T47D (cell line): ENCODE results near the gene ZNF529.
A peak's percentile ranks its signal among the peaks of the same experiment; 100 is the strongest.
"Not testable (repeated sequence)": the region's sequence is repeated elsewhere in the genome, so short reads cannot be mapped to it uniquely, and the experiment has no call there.

Experiments
- DNase-seq, 2 experiments: peaks; one replicate each; pipeline versions ENCODE4 v3.0.0 to v3.0.0-alpha.2; 2011 to 2012; ENCODE audit warnings: low read depth in 1 of 2, low spot score in 1 of 2
- JUND ChIP-seq: IDR thresholded peaks from 2 replicates; pipeline ENCODE4 v1.6.1; 2012; ENCODE audit warnings: low read depth
- in situ Hi-C: cut with HindIII; loops from 2 replicates; pipeline ENCODE4 v1.10.0; 2016; ENCODE audit warnings: low sequenced_read_pairs, low pct_unique_long_range_greater_than_20kb

The ZNF529 gene

GRCh38 chr19:36573020-36573894 lies at the start of gene ZNF529:
Gene ZNF529 (minus strand): TSS chr19:36573292. CDS start chr19:36572346, 946 bp downstream.
- in situ Hi-C loops: no loop called here

GRCh38 chr19:36605877-36606478 lies 32.9 kb upstream of the ZNF529 start:
- in situ Hi-C loops: no loop called here
- TF ChIP-seq JUND: no peak
- DNase-seq: no peak

More at GRCh38 chr19:36573020-36573894, at the start of gene ZNF529:
- peak; percentile 79 to 91 for DNase-seq
- no peak for TF ChIP-seq JUND

DNA sequence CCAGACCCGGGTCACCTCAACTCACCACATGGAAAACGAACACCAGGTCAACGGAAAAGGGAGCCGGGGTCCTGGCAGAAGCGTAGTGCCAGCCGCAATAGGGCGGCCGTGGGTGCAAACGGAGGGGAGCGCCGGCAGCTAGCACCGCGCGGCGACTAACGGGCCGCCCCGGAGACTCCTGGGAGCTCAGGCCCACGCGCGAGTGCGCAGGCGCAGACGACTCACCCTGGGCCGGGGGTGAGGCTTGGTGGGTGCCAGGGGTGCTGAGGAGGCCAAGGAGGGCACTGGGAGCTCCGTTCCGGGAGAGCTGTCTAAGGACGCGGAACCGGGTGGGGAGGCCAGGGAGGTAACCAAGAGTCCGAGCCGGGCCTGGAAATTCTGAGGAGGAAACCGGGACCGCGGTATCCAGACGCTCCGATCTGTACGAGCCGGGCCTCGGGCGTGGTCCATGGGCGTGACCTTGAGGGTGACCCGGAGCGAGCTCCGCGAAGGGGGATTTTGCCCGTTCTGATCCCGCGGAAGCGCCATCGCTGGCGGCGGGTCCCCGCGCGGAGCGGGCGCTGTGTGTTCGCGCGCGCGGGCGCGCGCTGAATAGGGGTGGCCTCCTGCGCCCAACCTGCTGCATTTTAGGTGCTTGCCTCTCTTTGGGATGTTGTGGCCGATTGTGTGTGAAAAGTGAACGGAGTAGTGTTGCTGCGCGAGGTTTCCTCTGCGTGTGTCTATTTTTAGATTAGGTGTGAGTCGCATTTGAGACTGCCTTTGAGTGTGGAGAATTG lies 32.2 kb upstream of the ZNF529 start, which contains the start of gene ZNF382:
Gene ZNF382 (plus strand): TSS at position 213 of the 776 bp plus-strand sequence. CDS start 4,602 bp downstream, outside the sequence.
- peak; percentile 63 to 80 for DNase-seq
- TF ChIP-seq JUND: no peak
- in situ Hi-C loops: no loop called here

GRCh38 chr19:36604656-36605100 lies 31.6 kb upstream of the ZNF529 start:
- no peak for TF ChIP-seq JUND
- peak; percentile 24 to 47 for DNase-seq
- in situ Hi-C loops: no loop called here

GRCh38 chr19:36602681-36603080 lies 29.6 kb upstream of the ZNF529 start:
- in situ Hi-C loops, DNase-seq: not testable (repeated sequence)

GRCh38 chr19:36579255-36579654 lies 6.2 kb upstream of the ZNF529 start:
- no peak for TF ChIP-seq JUND
- in situ Hi-C loops: no loop called here
- DNase-seq: no peak

GRCh38 chr19:36577271-36577996 lies 4.3 kb upstream of the ZNF529 start:
- in situ Hi-C loops: no loop called here
- no peak for TF ChIP-seq JUND
- DNase-seq: no peak

DNA sequence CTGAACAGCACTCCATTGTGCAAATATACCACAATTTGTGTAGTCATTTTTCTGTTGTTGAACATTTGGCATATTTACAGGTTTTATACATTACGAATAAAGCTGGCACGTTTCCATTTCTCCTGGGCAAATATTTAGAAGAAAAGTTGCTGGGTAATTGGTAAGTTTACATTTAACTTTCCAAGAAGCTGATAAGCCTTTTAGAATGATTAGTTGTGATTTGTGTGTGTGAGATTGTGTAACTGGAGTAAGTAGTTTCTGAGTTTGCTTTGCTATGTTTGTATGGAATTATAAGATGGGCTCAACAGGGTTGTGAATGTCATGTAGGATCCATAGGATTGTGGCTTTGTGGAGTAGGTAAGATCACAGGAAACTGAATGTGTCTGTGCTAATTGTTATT lies 1.6 kb upstream of the ZNF529 start:
- TF ChIP-seq JUND: no peak
- in situ Hi-C loops: no loop called here
- DNase-seq: peak in 1 of 2 experiments; percentile 2

DNA sequence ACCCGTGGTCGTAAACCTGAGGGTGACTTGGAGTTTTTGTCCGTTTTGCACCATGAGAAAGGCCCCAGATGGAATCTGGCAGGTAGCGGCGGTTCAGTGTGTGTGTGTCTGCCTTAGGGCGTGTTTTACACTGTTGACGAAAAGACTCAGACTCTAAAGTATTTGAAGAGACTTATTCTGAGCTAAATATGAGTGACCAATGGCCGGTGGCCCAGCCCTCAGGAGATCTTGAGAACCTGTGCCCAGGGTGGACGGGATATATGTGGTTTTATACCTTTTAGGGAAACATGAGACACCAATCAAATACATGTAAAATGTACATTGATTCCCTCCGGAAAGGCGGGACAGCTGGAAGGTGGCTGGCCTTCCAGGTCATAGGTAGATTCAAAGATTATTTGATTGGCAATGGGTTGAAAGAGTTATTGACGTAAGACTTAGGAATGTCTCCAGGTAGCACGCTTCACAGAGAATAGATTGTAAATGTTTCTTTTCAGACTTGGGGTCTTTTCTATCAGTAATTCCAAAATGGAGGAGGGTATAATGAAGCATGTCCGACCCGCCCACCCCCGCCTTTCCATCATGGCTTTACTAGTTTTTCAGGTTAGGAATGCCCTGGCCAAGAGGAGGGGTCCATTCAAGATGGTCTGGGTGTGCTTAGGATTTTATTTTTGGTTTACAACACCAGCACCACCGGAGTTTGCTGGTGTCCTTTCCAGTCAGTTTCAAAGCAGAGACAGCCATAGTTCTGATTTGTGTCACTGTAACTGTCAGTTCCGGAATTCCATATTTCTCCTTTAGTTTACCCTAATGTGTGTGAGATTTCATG lies 1.0 kb upstream of the ZNF529 start:
- peak; percentile 5 to 54 for DNase-seq
- in situ Hi-C loops: no loop called here
- no peak for TF ChIP-seq JUND

GRCh38 chr19:36572593-36573019 lies 486 bp downstream of the ZNF529 start:
- DNase-seq: peak in 1 of 2 experiments; percentile 33
- no peak for TF ChIP-seq JUND
- in situ Hi-C loops: no loop called here

GRCh38 chr19:36564391-36564790 lies 8.7 kb downstream of the ZNF529 start:
- TF ChIP-seq JUND: no peak
- DNase-seq: no peak
- in situ Hi-C loops: no loop called here
